Measurements from ENCODE around the gene ANTXR1. TPM values are rescaled to one million over a fixed set of nuclear protein-coding genes. Genes with fewer than 3 reads are reported as not detected.

ANTXR1 gene
- total RNA-seq, 1 experiment from 2014 or later: 25.7 TPM

- Histone ChIP-seq H3K9me2 (ENCODE audit: insufficient read depth) (no peaks in the 10 kb centered on the region), H3K27me3 (ENCODE audit: insufficient read depth, low read length) (no peaks in the 10 kb centered on the region), H3K4me3 (replicated peaks in 1 of 2; ENCODE audit: low read depth in 1 of 2, low read length in 2 of 2) (no peak overlapping the region), H3K9ac (ENCODE audit: low read length) (no peak overlapping the region), H3K4me1 (ENCODE audit: control insufficient read depth in 1 of 2, insufficient read depth in 2 of 2, low read length in 2 of 2) (peaks cover 3 to 5% of the 10 kb centered on the region in 2 experiments; a peak in 2 of 4 replicates), H2AFZ (ENCODE audit: low read depth, low read length, poor library complexity, severe bottlenecking) (no peak overlapping the region), H3K27ac (ENCODE audit: low read depth, low read length) (no peak overlapping the region), H4K20me1 (ENCODE audit: insufficient read depth) (no peaks in the 10 kb centered on the region), H3K9me3 (ENCODE audit: control insufficient read depth in 1 of 2, insufficient read depth in 1 of 2, low read depth in 1 of 2, low read length in 2 of 2) (peaks cover 0 to under 1% of the 10 kb centered on the region in 2 experiments; a peak in 2 of 4 replicates), H3K36me3 (ENCODE audit: control insufficient read depth in 1 of 2, insufficient read depth in 2 of 2, low read length in 2 of 2) (no peaks in the 10 kb centered on the region), H3K79me2 (ENCODE audit: insufficient read depth, low read length) (no peaks in the 10 kb centered on the region), H3K4me2 (ENCODE audit: low read length) (no peak overlapping the region)
- CTCF ChIA-PET: no interaction called here
- TF ChIP-seq POLR2AphosphoS5 (IDR thresholded peaks at IDR 0.05; ENCODE audit: low read depth, low read length): no peak
- TF ChIP-seq REST (IDR thresholded peaks at IDR 0.05; ENCODE audit: low read depth): no peak
- no peak for TF ChIP-seq YY1 (IDR thresholded peaks at IDR 0.05; ENCODE audit: extremely low read depth, insufficient replicate concordance, low read depth, low read length)
- TF ChIP-seq SRF (IDR thresholded peaks at IDR 0.05; ENCODE audit: low read depth): no peak
- no peak for TF ChIP-seq SIN3A (IDR thresholded peaks at IDR 0.05; ENCODE audit: low read depth)
- no peak for TF ChIP-seq SP1 (IDR thresholded peaks at IDR 0.05; ENCODE audit: low read depth)
- TF ChIP-seq ZNF274 (IDR thresholded peaks at IDR 0.05; ENCODE audit: low read depth, low read length): no peak
- TF ChIP-seq FOSL1 (IDR thresholded peaks at IDR 0.05; ENCODE audit: low read depth): no peak
- TF ChIP-seq, protein P1, sequence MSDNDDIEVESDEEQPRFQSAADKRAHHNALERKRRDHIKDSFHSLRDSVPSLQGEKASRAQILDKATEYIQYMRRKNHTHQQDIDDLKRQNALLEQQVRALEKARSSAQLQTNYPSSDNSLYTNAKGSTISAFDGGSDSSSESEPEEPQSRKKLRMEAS (IDR thresholded peaks at IDR 0.05): no peak
- no peak for TF ChIP-seq ELF1 (IDR thresholded peaks at IDR 0.05; ENCODE audit: borderline replicate concordance, low read depth)
- TF ChIP-seq EZH2 (IDR thresholded peaks at IDR 0.05): no peak
- no peak for TF ChIP-seq CEBPB (IDR thresholded peaks at IDR 0.05; ENCODE audit: low read depth)
- no peak for TF ChIP-seq RAD21 (IDR thresholded peaks at IDR 0.05; ENCODE audit: low read depth)
- no peak for TF ChIP-seq CBX3 (IDR thresholded peaks at IDR 0.05; ENCODE audit: low read depth)
- TF ChIP-seq EZH2phosphoT487 (IDR thresholded peaks at IDR 0.05; ENCODE audit: borderline replicate concordance): no peak
- TF ChIP-seq TCF7L2 (IDR thresholded peaks at IDR 0.05; ENCODE audit: borderline replicate concordance, extremely low read depth, insufficient read depth, insufficient read length): no peak
- TF ChIP-seq POLR2A (IDR thresholded peaks at IDR 0.05; ENCODE audit: borderline replicate concordance, extremely low read depth, insufficient read depth, insufficient read length): no peak
- RAD21 ChIA-PET (ENCODE audit: low non-redundant PET in 1 of 2, low total read pairs in 2 of 2, uncharacterized antibody in 2 of 2, unreplicated experiment in 2 of 2): no interaction called here
- intact Hi-C loops (cut with micrococcal nuclease): no loop called here
- no TSS peak for BruUV-seq (replicated peaks)
- DNase-seq (ENCODE audit: low read depth, low spot score) (no peak), ATAC-seq (no peak)
- POLR2A ChIA-PET: no interaction called here
Observed at GRCh38 chr2:69298862-69299261, 285.9 kb downstream of the ANTXR1 start.

Small RNAs within 50 kb of the gene (microRNA-seq; reads per million reads assigned to microRNA genes)
- 2.0 reads per million for gene MIR3126 (ENCODE audit: borderline number of aligned reads)

Other genes starting within 250 kb of the ANTXR1 start
- gene BMP10, start 141.8 kb upstream of the ANTXR1 start, total RNA-seq (2021; ENCODE audit: unreplicated experiment): not detected
- gene GKN2, start 60.3 kb upstream of the ANTXR1 start, total RNA-seq (2021; ENCODE audit: unreplicated experiment): not detected
- not detected for gene GKN1, start 38.5 kb upstream of the ANTXR1 start, total RNA-seq (2021; ENCODE audit: unreplicated experiment)

Measured in HCT116 (cell line).